ENCODE measurements around the gene COMMD3.

GRCh38 chr10:22344249-22344648 is 28.1 kb downstream of the COMMD3 start:
- TF ChIP-seq, protein P1, sequence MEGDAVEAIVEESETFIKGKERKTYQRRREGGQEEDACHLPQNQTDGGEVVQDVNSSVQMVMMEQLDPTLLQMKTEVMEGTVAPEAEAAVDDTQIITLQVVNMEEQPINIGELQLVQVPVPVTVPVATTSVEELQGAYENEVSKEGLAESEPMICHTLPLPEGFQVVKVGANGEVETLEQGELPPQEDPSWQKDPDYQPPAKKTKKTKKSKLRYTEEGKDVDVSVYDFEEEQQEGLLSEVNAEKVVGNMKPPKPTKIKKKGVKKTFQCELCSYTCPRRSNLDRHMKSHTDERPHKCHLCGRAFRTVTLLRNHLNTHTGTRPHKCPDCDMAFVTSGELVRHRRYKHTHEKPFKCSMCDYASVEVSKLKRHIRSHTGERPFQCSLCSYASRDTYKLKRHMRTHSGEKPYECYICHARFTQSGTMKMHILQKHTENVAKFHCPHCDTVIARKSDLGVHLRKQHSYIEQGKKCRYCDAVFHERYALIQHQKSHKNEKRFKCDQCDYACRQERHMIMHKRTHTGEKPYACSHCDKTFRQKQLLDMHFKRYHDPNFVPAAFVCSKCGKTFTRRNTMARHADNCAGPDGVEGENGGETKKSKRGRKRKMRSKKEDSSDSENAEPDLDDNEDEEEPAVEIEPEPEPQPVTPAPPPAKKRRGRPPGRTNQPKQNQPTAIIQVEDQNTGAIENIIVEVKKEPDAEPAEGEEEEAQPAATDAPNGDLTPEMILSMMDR (IDR thresholded peaks at IDR 0.05), result no peak
- no peak for TF ChIP-seq POLR2A (IDR thresholded peaks at IDR 0.05)

Measured in thyroid gland (tissue), 4 donors.